IPS-NIHi7 (cell line): ENCODE results near the gene SH3D21.
A peak's percentile ranks its signal among the peaks of the same experiment; 100 is the strongest.

ENCODE experiments used
- DNase-seq: peaks from one replicate; pipeline ENCODE4 v3.0.0; 2012; ENCODE audit warnings: mixed read lengths; ENCODE audit errors: extremely low spot score

Gene SH3D21

DNA sequence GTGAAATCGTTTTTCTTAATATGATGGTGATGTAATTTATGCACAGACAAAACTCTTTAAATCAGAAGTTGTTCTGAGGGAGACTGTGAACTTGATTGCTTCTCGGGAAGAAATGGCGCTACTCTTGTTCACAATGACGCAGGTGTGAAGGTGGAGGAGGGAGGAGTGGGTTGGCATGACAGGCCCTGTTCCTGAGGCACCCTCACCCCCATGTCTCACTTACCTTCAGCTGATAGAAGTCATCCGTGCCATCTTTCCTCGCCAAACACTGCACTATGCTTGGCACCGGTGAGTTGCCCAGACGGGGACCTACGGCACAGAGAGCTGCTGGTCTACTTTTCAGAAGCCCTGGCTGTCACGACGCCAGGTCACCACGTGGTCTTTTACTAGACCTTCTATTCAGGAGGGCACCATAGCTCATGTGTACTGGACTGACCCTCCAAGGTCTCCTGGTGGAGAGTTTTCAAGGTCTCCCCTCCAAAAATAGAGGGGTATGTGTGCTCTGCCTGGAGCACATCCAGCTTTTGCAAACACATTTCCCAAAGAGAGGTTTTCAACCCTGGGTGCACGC lies 52.4 kb downstream of the SH3D21 start:
- DNase-seq, result no peak

DNA sequence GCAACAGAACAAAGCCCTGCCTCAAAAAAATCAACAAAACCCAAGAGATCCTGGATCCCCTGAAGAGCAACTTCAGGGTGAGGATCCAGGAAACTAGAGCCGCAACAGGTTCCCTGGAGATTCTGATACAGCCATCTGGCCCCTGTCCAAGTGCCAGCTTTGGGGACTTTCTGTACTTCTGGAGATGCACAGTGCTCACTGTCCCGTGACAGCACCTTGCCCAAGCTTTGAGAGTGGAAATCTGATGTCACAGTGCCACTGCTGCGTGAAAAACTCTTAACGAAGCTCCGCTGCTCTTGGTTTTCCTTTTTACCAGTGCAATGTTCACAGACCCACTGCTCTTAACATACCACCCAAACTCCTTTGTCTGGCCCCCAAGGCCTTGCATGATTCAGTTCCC lies 53.2 kb downstream of the SH3D21 start:
- DNase-seq, result no peak

DNA sequence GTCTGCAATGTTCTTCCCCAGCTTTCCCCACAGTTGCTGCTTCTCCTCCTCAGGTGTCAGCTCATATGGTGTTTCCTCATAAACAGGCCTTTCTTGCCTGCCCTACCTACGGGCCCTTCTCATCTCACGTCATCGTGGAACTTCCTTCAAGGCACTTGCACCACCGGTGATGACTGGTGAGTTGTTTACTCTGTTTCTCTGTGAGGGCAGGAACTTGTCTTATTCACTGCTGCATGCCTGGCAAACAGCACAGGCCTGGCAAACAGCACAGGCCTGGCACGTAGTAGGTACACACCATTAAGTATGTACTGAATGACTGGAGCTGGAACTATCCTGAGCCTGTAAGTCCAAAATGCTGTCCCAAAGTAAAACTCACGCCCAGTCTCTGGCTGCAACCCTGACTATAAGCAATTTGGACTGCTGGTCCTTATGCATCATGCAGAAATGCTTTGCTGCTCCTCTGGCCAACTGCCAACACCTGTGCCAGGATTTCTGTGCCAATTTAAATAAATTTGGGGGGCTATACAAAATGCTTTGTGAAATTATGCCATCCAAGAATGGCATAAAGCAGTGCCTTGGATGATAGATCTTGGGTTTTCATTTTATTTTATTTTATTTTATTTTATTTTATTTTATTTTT lies 53.9 kb downstream of the SH3D21 start:
- no peak for DNase-seq

DNA sequence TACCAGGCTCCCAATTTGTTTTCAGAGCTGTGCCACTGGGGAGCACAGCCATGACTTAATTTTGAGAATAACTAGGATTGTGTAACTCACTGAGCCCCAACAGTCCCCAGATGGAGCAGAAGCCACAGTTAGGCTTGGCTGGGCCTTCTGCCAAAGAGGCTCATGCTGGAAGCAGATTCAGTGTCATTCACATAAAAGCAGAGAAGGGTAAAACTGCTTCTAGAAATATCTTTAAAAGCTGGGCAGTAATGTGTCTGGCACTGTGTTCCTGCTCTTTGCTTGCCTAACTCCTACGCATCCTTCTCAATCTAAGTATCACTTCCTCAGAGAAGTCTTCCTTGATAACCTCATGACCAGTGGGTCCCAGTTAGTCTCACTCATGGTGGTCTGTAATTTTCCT lies 59.2 kb downstream of the SH3D21 start:
- DNase-seq, result no peak

DNA sequence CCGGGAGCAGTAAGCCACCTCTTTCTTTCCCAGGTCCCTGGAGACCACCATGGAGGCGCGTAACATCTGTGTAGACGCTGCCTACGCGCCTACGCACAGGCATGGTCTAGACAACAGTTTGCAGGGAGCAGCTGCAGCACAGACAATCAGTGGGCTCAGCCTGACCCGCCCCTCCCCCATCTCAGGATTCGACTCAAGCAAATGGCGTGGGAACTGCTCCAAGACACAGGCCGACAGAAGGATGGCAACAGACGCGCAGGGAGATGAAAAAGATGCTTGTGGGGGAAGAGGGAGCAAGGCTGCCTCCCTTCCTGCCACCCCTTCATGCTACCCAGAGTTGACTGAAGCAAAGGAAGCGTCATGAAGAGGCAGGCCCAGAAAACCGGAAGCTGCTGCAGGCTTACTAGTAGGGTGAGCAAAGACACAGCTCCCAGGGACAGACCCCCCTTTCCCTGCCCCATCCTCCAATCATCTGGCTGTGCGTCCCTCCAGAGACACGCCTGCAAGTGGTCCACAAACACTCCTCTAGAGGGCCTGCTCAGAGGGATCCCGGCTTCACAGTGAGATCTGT lies 60.0 kb downstream of the SH3D21 start:
- DNase-seq, result no peak

DNA sequence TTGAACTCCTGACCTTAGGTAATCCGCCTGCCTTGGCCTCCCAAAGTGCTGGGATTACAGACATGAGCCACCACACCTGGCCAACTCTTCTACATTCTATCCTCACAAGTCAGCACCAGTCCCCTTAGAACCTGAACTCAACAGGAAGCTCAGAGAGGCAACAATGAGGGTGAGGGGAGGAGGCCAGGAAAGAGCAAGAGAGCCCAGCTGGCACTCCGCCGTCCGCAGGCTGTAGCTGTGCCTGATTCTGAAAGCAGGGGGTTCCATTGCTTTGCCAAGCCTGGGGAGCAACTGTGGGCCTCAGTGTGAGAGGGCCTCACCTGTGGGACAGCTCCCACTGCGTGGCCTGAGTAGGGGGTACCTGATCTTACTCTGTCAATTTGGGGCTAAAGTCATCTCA lies 60.9 kb downstream of the SH3D21 start:
- no peak for DNase-seq

DNA sequence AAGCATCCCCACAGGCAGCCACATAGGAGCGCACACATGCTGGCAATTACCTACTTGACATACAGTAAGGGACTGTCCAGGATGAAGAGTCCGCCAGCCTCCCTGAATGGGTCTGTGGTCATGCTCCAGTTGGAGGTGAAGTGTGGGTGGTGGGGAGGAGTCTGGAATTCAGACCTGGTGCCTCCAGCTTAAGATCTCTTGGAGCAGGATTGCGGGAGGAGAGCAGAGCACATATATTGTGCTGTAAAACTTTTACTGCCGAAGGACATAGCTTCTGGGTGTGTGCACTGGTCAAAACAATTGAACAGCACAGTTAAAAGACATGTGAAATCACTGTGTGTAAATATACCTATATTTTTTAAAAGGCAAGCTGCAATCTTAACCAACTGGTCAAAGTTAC lies 61.6 kb downstream of the SH3D21 start:
- no peak for DNase-seq

DNA sequence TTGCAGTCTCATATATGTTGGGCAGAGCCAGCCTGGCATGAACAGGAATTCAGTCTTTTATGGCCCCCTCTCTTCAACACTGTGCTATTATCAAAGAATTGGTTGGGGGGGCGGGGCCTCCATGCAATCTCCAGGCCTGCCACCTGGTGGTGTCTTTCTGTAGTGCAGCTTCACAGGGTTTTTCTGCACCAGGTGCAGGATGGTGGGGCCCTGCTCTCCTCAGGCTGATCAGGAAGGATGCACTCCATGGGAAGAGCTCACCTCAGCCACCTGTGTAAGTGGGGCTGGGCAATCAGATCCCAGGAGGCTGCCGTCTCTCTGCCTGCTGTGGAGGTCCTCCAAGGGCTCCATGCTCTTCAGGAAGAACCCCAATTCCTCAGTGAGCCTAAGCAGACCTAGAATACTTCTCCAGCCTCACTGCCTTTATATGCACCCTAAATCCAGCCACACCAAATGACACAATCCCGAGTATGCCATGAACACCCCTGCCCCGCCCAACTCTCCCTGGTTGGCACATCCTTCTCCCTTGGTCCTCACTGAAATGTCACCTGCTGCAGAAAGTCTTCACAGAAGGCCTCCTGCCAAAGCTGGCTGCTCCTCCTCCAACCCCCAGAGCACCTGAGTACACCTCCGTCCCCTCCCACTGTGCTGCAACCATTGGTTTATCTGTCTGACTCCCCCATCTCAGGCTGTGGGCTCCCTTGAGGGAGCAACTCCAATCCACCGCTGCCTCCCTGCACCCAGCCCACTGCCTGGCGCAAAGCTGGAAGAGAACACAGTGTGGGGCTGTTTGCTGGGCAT lies 63.1 kb downstream of the SH3D21 start:
- peak; percentile 92 for DNase-seq
